ENCODE measurements around the gene BRS3. TPM values are rescaled to one million over a fixed set of nuclear protein-coding genes. Genes with fewer than 3 reads are reported as not detected.
A peak's percentile ranks its signal among the peaks of the same experiment; 100 is the strongest.

BRS3 gene
- total and polyA plus RNA-seq, 2 donors (not counting 1 experiment from before 2014, with no cell fraction given) = not detected

DNA sequence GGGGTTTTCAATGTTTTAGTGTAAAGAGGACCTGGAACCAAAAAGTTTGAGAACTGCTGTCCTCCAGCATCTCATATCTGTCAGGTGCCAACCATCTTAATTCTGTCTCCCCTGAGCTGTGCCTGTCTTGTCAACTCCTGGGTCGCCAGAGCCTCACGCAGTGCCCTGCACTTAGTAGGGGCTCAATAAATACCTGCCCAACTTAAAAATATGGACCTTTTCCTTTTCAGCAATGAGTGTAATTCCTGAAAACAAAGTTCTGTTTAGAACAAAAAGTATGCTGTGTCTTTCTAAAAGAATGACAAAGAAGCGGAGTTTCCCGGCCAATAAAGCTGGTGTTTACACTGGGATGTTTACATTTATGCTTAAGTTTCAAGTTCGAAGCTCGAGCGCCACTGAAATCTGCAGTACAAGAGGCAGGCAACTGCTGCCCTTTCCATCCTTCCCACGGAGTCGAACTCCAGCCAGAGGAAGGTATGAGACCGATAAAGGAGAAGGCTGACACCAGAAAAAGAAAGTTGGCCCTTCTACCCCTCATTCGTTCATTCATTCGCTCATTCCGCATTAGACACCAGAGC lies 8.5 kb downstream of the BRS3 start:
- Histone ChIP-seq H3K27me3 (ENCODE audit: control insufficient read depth, insufficient read depth, low read length) (no peaks in the 10 kb centered on the region), H3K36me3 (ENCODE audit: control insufficient read depth, insufficient read depth, low read length) (no peaks in the 10 kb centered on the region), H2AFZ (ENCODE audit: low read length) (peak overlapping the region; percentile 37), H4K20me1 (ENCODE audit: control insufficient read depth, extremely low read depth, insufficient read depth, low read length) (no peaks in the 10 kb centered on the region), H3K4me3 (replicated peaks in 1 of 4; ENCODE audit: control extremely low read depth in 1 of 4, insufficient read depth in 1 of 4, low read depth in 3 of 4, low read length in 4 of 4) (peak overlapping the region; percentile 48 to 87 (median 60)), H3K4me1 (ENCODE audit: control insufficient read depth, extremely low read depth, insufficient read depth, low read length) (no peaks in the 10 kb centered on the region), H3K9ac (ENCODE audit: insufficient read depth, low read length) (peak overlapping the region; percentile 81), H3K4me2 (ENCODE audit: extremely low read depth, insufficient read depth, low read length) (peak overlapping the region; percentile 75), H3K27ac (ENCODE audit: insufficient read depth, low read length) (peak overlapping the region; percentile 65), H3K9me3 (ENCODE audit: control insufficient read depth, insufficient read depth, low read depth, low read length) (no peaks in the 10 kb centered on the region), H3K79me2 (ENCODE audit: control insufficient read depth, insufficient read depth, low read length) (peaks cover 6% of the 10 kb centered on the region)
- DNase-seq (ENCODE audit: low read depth in 2 of 2) = no peak
- TF ChIP-seq EZH2 (IDR thresholded peaks at IDR 0.05; ENCODE audit: low read length, missing control alignments) = no peak

DNA sequence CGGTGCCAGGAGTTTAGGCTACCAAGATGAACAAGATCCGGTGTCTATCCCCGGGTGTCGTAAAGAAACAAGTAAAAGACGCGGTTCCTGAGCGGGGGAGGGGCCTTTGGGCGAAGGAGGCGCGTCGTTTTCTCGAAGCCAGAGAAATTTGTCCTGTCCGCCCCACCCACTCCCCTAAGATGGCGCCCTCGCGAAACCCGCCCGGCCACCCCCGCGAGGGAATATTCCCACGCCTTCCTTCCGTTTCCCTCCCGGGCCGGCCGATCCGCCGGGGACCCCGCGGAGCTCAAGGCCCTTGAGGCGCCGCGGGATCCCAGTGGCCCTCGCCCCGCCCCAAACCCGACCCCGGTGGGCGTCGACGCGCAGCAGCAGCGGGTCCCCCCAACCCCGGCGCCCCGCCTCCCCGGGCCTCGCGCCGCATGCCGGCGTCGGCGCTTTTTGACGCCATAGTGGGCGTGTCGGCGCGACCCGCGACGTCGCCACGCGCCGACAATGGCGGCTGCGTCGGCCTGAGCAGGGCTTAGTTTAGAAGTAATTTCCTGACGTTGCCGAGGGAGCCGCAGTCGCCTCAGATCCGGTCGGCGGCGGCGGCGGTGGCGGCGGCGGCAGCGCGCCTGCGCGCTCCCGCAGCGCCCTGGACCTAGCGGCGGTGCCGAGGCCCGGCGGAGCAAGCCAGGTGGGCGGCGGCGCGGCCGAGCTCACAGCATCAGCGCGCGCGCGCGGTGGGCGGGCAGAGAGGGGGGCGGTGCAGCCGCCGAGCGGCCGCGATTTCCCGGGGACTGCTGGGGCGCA lies 9.2 kb downstream of the BRS3 start:
- peak; percentile 84 to 86 for DNase-seq (ENCODE audit: low read depth in 2 of 2)
- Histone ChIP-seq H3K4me3 (replicated peaks in 1 of 4; ENCODE audit: control extremely low read depth in 1 of 4, insufficient read depth in 1 of 4, low read depth in 3 of 4, low read length in 4 of 4) (peak overlapping the region; percentile 48 to 87 (median 76)), H4K20me1 (ENCODE audit: control insufficient read depth, extremely low read depth, insufficient read depth, low read length) (no peaks in the 10 kb centered on the region), H3K27ac (ENCODE audit: insufficient read depth, low read length) (peak overlapping the region; percentile 65), H3K9me3 (ENCODE audit: control insufficient read depth, insufficient read depth, low read depth, low read length) (no peaks in the 10 kb centered on the region), H3K79me2 (ENCODE audit: control insufficient read depth, insufficient read depth, low read length) (peaks cover 6% of the 10 kb centered on the region), H3K27me3 (ENCODE audit: control insufficient read depth, insufficient read depth, low read length) (no peaks in the 10 kb centered on the region), H3K9ac (ENCODE audit: insufficient read depth, low read length) (peak overlapping the region; percentile 81), H3K36me3 (ENCODE audit: control insufficient read depth, insufficient read depth, low read length) (no peaks in the 10 kb centered on the region), H3K4me2 (ENCODE audit: extremely low read depth, insufficient read depth, low read length) (no peak overlapping the region), H2AFZ (ENCODE audit: low read length) (peak overlapping the region; percentile 37), H3K4me1 (ENCODE audit: control insufficient read depth, extremely low read depth, insufficient read depth, low read length) (no peaks in the 10 kb centered on the region)
- no peak for TF ChIP-seq CTCF (conservative IDR thresholded peaks at IDR 0.05 in 1 of 2, IDR thresholded peaks at IDR 0.05 in 1 of 2; ENCODE audit: low read depth in 1 of 2, low read length in 2 of 2)

- no peaks in the 10 kb centered on the region for H3K9me3 ChIP-seq (ENCODE audit: control insufficient read depth, insufficient read depth, low read depth, low read length)
- H2AFZ ChIP-seq (ENCODE audit: low read length) = peak within 1 kb of the TSS; percentile 92
- no peaks in the 10 kb centered on the region for H4K20me1 ChIP-seq (ENCODE audit: control insufficient read depth, extremely low read depth, insufficient read depth, low read length)
- peak within 1 kb of the TSS; percentile 72 for H3K27ac ChIP-seq (ENCODE audit: insufficient read depth, low read length)
- peaks cover 6% of the 10 kb centered on the region for H3K79me2 ChIP-seq (ENCODE audit: control insufficient read depth, insufficient read depth, low read length)
- H3K27me3 ChIP-seq (ENCODE audit: control insufficient read depth, insufficient read depth, low read length) = no peaks in the 10 kb centered on the region
- peak within 1 kb of the TSS; percentile 81 for H3K9ac ChIP-seq (ENCODE audit: insufficient read depth, low read length)
- no peak for TF ChIP-seq CTCF (conservative IDR thresholded peaks at IDR 0.05 in 1 of 2, IDR thresholded peaks at IDR 0.05 in 1 of 2; ENCODE audit: low read depth in 1 of 2, low read length in 2 of 2)
- TF ChIP-seq EZH2 (IDR thresholded peaks at IDR 0.05; ENCODE audit: low read length, missing control alignments) = no peak
- peak within 1 kb of the TSS; percentile 75 for H3K4me2 ChIP-seq (ENCODE audit: extremely low read depth, insufficient read depth, low read length)
- H3K4me1 ChIP-seq (ENCODE audit: control insufficient read depth, extremely low read depth, insufficient read depth, low read length) = no peaks in the 10 kb centered on the region
- no peak for DNase-seq (ENCODE audit: low read depth in 2 of 2)
- H3K36me3 ChIP-seq (ENCODE audit: control insufficient read depth, insufficient read depth, low read length) = no peaks in the 10 kb centered on the region
- peak within 1 kb of the TSS; percentile 72 to 87 (median 77) for H3K4me3 ChIP-seq (replicated peaks in 1 of 4; ENCODE audit: control extremely low read depth in 1 of 4, insufficient read depth in 1 of 4, low read depth in 3 of 4, low read length in 4 of 4)
Observed at GRCh38 chrX:136497556-136498052, 9.9 kb downstream of the BRS3 start, which contains the start of gene HTATSF1. HTATSF1 (plus strand) TSS chrX:136497592; CDS start chrX:136497685, 93 bp downstream.
